Activated CD4-positive, alpha-beta T cell treated with anti-CD3 and anti-CD28 coated beads, Interleukin-2, Interleukin-4, amounts not matched to agents 100 ng/mL and 50 ng/mL, durations not matched to agents 16 hours and 8 hours (primary cell): ENCODE measurements around the gene SAXO1.
"Not testable (repeated sequence)": the region's sequence is repeated elsewhere in the genome, so short reads cannot be mapped to it uniquely, and the experiment has no call there.

Source experiments
- DNase-seq: peaks from one replicate; pipeline ENCODE4 v3.0.0-alpha.2; 2020; ENCODE audit warnings: low spot score

Gene SAXO1

DNA sequence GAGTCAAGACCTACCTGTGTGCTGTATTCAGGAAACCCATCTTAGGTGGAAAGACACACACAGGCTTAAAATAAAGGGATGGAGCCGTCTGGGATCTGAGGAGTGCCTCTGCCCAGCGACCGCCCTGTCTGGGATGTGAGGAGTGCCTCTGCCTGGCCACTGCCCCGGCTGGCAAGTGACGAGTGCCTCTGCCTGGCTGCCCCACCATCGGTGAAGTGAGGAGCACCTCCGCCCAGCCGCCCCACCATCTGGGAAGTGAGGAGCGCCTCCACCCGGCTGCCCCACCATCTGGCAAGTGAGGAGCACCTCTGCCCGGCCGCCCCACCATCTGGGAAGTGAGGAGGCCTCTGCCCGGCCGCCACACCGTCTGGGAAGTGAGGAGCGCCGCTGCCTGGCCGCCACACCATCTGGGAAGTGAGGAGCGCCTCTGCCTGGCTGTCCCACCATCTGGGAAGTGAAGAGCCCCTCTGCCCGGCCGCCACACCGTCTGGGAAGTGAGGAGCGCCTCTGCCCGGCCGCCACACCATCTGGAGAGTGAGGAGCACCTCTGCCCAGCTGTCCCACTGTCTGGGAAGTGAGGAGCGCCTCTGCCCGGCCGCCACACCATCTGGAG lies 33.7 kb downstream of the SAXO1 start:
- no peak for DNase-seq

DNA sequence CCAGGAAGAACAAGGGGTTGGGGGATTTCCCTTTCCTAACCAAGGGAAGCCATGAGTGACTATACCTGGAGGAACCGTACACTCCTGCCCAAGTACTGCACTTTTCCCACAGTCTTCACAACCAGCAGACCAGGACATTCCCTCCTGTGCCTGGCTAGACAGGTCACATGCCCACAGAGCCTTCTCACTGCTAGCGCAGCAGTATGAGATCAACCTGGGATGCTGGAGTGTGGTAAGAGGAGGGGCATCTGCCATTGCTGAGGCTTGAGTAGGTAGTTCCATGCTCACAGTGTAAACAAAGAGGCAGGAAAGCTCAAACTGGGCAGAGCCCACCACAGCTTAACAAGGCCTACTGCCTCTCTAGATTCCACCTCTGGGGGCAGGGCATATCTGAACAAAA lies 35.9 kb downstream of the SAXO1 start:
- no peak for DNase-seq

DNA sequence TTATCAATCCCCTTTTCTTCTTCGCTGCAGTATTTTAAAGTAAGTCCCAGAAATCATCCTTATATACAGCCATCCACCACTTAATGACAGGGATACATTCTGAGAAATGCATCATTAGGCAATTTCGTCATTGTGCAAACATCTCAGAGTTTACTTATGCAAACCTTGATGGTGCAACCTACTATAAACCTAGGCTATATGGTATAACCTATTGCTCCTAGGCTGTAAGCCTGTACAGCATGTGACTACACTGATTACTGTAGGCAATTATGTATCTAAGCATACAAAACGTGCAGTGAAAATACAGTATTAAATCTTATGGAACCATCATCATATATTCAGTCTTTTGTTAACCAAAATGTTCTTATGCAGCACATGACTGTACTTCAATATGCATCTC lies 36.8 kb downstream of the SAXO1 start:
- no peak for DNase-seq

DNA sequence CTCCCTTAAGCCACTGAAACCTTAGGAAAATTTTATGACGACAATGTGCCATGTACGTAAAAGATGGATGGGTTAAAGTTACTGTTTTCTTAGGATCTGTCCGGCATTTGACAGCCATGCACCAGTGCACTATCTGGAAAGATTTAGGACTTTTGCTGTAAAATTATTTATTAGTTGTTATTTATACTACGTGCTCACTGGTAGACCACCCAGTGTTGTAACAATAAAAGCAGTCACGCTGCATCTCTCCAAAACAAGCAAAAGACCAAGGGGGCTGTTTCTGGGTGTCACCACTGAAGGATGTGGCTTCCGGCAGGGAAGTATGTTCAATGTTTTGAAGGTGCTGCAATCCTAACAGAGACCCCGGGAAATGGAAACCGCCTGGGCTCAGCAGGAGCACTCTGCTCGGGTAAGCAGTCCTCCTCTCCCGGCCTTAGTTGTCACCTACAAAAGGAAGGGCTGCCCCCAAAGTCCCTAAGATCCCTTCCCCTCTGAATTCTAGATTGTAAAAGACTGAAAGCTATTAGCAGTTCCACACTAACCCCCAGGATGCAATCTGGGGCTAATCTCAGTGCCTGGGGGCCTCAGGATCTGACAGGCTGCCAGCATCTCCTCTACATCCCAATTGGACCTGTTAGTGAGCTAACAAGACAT lies 38.6 kb downstream of the SAXO1 start:
- DNase-seq, result no peak

DNA sequence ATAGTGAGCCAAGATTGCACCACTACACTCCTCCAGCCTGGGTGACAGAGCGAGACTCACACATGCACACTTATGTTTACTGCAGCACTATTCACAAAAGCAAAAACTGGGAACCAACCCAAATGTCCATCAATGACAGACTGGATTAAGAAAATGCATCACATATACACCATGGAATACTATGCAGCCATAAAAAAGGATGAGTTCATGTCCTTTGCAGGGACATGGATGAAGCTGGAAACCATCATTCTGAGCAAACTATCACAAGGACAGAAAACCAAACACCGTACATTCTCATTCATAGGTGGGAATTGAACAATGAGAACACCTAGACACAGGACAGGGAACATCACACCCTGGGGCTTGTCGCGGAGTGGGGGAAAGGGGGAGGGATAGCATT lies 41.8 kb downstream of the SAXO1 start:
- DNase-seq, result not testable (repeated sequence)

DNA sequence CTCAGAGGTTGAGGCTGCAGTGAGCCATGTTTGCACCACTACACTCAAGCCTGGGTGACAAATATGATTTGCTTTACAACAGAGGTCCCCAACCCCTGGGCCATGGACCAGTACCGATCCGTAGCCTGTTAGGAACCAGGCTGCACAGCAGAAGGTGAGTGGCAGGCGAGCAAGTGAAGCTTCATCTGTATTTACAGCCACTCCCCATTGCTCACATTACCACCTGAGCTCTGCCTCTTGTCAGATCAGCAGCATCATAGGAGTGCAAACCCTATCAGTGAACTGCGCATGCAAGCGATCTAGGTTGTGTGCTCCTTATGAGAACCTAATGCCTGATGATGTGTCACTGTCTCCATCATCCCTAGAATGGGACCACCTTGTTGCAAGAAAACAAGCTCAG lies 42.5 kb downstream of the SAXO1 start:
- no peak for DNase-seq

DNA sequence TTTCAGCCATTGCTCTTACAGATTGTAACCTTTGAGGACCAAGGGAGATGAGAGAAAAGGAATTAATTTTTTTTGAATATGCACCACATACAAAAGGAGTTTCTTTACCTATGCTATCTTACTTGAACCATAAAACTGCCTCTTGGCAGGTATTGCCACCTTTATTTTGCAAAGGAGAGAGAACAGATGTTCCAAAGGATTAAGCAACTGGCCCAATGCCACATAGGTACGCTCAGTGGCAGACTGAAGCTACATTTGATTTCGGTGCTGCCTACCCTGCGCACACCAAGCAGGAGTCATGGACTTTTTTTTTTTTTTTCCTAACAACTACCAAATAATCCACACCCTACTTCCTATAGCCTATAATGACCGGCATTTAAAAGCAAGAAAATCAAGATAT lies 43.1 kb downstream of the SAXO1 start:
- no peak for DNase-seq

DNA sequence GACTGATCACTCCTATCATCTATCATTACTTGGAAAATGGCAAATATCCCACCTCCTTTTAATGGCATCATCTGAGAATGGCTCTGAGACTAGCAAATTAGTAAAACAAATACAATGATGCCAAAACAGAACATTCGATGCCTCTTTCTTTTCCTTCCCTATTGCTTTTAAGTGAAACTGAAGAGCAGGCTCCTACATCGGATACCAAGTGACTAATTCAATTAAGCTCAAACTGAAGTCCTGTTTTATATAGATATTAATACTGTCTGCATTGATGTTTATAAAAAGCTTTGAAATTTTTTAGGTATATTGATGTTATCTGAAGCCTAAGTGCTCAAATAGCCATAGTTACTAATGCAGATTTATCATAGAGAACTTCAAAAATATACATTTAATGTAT lies 43.9 kb downstream of the SAXO1 start:
- no peak for DNase-seq

DNA sequence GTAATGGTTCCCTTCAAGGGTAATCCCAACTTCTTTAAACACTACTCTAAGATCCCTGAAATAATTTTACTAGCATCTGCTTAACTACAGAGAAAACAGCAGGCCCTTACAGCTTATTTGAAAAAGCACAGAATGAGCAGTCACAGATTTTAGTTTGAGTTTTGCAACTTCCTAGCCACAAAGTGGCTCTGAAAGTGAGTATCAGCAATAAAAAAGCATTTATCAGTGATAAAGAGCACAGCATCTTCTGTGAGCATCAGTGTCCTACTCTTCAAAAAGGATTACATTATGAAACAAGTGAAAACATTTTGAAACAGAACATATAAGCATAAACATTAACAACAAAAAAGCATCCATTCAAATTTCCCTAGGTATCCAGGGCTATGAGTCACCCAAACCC lies 45.0 kb downstream of the SAXO1 start:
- no peak for DNase-seq

DNA sequence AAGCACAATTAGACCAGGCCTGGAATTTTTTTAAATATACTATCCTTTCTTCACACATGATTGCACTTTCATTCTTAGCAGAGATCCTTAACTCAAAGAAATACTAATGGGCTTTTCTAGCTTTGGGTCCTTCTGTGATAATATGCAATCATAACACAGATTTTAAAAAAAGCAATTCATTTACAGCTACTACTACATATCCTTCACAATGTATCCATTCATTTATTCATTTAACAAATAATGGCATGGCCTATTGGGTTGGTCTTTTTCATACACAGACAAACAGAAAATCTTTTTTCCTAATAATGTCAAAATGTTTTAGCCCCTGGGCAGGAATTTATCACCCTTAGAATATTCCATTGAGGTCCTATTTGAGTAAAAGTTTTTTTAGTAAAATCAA lies 47.0 kb downstream of the SAXO1 start:
- DNase-seq, result no peak

DNA sequence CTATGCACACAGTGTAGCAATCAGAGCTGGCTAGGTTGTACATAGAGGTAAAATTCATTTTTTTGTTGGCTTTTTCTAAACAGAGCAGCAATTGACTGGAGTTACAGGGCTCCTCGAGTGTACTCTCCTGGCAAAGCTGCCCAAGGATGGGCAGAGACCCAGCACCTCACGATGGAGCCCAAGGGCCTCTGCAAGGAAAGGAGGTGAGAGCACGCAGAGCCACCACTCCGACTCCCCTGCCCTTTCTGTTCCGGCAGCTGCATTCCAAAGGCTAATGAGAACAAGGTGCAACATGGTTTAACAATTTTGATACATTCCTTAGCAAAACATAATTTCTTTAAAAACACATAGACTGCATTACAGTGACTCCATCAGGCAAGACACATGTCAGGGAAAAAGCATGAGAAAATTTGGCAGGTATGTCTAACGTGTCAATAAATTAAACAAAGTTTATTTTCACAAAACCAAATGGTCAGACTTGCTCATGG lies 47.5 kb downstream of the SAXO1 start:
- DNase-seq, result no peak

DNA sequence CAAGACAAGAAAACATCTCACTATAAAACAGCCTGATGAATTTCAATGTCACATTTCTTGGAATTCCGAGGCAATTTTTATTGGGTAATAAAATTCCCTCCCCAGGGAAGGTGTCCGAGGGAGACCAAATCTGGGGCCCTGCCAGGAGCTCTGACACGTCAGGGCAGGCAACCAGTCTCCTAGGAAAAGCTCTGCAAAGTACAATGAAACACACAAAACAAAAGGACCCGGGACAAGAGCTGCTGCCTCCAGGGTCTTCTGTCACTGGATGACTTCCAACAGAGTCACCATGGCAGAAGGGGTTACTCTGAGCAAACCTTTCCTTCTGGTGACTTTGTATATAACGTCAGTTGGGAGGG lies 50.8 kb downstream of the SAXO1 start:
- no peak for DNase-seq

DNA sequence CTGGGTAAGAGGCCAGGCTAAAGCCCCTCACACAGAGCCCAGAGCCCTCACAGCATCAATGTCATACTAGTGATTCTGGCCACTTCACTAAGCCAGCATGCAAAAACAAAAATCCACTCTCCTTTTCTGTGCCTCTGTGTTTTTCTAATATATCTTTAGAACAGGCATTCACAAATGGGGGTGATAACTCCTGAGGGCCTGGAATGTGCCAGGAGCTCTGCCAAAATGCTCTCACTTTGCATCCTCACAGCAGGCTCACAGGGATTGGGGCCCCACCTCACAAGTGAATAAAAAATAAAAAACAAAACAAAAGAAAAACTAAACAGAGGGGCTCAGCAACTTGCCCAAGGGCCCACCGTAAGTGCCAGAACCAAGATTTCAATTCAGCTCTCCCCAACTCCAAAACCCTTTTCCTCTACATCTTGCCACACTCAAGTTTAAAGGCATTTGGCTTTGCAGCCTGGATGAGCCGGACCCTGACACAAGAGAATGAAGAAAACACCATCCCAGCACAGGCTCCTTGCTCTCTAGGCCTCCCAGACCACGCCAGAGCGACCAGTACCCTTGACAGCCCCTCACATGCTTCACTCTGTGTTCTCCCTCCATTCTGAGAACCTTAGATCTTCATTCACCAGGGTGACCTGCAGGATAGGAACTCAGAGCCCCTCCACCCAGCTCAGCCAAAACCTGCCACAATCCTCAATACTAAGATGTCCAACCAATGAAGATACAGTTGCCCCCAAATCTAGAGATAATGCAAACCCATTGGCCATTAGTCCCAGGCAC lies 51.3 kb downstream of the SAXO1 start:
- DNase-seq, result no peak

DNA sequence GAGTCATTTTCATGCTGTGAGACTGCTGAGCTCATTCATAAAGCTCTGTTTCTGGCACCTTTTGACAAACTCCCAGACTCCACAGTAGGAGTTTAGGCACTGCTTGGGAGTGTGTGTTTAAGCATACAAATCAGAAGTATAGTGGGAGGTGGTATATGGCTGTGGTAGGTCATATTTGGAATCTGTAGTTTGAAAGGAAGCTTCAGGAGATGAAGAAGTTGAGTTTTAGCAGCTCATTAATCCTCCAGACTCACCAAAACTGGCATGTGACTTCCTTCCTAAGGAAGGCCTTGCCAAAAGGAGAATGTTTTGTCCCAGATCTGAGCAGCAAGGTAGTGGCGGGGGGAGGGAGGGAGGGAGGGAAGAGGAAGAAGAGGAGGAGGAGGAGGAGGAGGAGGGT lies 52.8 kb downstream of the SAXO1 start:
- DNase-seq, result no peak

DNA sequence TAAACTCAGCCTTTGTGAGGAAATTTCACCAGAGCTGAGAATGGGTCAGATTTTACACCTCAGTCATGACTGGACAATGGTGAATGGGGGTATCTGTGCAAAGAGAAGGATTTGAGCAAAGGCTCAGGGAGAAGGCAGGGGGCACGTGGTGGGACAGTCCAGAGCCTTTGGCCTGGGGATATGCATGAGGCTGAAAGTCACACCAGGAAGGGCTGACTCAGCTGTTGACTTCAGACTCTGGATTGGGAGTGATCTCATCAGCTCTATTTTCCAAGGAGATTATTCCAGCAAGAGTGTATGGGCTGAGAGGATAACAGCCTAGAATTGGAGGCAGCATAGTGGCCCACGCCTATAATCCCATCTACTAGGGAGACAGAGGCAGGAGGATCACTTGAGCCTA lies 53.6 kb downstream of the SAXO1 start:
- DNase-seq, result no peak

DNA sequence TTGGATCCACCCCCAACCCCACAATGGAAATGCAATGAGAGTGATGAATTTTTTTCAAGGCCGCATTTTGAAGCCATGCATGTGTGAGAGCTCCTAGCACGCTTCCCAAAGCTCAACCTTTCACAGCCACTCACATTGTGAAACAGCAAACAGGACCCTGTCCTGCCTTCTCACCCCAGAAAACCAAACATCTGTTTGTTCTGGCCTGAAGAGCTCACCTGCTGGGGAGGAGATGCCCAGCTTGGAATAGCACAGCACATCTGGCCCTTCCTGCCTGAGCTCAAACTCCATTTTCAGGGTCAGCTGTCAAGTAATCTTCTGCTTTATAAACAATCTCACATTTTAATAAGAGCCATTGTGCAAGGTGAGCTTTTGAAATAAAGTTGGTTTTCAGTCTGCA lies 54.8 kb downstream of the SAXO1 start:
- DNase-seq, result no peak

DNA sequence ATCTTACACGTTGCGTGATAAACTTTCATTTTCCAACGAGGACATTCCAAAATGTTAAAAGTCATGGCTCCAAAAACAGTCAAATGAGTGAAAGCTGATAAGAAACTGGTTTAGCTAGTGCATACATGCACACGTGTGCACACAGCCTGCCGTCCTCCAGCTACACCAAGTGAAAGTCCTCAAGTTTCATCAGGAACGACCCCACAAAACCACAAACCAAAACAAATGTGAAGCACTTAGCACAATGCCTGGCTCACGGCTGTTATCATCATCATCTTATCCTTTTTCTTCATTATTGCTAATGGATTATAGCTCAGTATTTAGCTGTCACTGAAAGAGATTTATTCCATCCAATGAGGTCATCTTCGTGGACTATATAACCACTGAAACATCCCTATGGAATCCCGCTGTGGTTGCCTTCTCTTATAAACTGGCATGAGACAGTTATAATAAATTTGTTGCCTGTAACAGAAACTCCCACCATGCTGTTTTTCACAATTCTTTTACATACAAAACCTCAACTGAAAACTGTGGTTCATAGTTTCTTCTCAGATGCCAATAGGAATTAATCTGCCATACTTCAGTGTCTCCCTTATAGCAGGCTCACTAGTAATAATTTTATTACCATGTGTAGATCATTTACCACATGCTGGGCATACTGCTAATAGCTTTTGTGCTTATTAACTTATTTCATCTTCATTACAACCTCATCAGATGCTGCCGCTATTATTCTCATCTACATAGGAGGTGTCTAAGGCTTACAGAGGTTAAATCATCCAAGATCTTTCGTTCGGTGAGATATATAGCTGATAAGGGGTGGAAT lies 56.1 kb downstream of the SAXO1 start:
- no peak for DNase-seq

DNA sequence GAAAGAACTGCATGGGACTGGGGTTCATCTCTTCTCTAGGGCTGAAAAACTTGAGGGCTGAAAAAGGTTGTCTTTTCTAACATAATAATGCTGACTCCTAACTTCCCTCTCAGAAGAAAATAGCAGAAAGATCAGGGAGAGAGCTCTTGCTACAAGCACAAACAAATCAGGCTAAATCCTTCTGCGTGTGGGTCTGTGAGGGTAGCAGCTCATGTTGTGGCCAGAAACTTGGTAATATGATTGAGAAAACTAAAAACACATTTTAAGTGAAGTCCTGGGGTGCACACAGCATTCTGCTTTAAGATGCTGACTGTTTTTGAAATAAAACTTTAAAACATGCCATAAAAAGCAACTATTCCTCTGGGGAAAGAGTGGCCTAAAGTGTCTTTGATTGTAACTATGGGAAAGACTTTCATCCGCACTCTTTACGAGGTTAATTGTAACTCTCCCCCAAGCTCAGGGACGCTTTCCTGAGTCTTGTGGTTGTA lies 56.7 kb downstream of the SAXO1 start:
- no peak for DNase-seq

DNA sequence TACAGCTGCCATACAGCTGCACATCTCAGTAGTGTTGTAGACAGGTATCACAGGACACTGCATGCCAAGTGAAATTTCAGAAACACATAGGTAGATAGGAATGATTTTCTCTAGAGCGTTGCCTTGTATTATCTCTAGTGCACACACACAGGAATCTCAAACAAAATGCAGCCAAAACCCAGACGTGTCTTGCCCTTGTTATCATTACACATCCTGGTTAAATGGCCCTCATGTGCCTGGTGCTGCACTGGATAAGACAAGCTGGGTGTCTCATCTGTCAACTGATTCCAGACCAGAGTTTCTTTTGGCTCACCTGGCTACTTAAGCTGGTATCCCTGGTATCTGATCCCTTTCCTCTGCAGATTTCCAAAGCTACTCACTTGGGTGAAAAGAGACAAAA lies 59.7 kb downstream of the SAXO1 start:
- DNase-seq, result no peak

DNA sequence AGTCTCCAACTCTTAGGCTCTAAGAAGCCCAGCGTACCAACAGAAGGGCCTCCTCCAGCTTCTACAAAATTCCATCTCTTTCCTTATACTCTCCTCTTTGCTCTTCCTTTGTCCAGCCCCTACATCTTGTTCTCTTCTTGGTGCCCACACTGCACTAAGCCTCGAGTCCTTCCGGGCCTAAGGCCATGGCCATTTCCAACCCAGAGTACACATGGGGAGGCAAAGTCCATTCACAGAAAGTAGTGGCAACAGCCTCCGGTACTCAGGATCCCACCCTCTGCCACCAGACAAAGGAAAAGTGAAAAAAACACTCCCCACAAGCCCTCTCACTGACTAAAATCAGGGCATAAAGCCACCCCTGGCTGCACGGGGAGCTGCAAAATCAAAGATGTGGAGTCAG lies 60.3 kb downstream of the SAXO1 start:
- no peak for DNase-seq

DNA sequence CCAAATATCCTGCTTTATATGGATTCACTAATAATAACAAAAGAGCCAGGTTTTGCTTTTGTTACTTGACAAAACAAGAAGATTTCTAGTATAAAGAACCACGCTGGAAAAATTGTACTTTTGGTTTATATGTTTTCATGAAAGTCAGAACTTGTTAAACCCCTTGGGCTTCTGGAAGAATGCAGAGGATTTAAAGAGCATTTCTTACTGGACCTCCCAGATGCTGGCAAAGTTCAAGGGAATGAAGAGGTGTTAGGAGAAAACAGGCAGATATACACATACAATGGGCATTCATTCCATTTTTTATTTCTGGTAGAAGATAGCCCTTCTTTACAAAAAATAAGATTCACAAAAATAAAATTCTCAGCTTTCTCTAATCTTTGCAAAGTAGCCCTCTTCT lies 61.1 kb downstream of the SAXO1 start:
- DNase-seq, result no peak

DNA sequence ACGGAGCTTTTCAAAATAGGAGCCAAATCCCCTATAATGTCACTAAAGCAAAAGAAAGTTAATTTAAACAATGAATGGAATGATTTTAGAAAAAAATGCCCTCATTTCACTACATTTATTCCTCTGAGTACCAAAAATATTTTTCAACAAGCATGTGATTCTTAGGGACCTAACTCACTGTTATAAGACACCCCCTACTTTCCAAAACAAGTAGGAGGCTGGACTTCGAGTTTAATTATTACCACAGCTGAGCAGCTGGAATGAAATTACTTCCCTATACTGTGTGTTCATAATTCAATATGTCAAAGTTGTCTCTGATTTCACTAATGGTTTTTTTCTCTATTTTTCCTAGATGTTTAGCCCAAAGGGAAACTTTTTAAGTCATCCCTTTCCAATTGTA lies 61.6 kb downstream of the SAXO1 start:
- no peak for DNase-seq
